Globus pallidus (tissue), 1 donor: ENCODE measurements around the gene SERPINB13.

Experiments used
- DNase-seq: peaks from one replicate; pipeline ENCODE4 v3.0.0-alpha.2; 2015; ENCODE audit warnings: low spot score

SERPINB13 gene, protein sequence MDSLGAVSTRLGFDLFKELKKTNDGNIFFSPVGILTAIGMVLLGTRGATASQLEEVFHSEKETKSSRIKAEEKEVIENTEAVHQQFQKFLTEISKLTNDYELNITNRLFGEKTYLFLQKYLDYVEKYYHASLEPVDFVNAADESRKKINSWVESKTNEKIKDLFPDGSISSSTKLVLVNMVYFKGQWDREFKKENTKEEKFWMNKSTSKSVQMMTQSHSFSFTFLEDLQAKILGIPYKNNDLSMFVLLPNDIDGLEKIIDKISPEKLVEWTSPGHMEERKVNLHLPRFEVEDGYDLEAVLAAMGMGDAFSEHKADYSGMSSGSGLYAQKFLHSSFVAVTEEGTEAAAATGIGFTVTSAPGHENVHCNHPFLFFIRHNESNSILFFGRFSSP

DNA sequence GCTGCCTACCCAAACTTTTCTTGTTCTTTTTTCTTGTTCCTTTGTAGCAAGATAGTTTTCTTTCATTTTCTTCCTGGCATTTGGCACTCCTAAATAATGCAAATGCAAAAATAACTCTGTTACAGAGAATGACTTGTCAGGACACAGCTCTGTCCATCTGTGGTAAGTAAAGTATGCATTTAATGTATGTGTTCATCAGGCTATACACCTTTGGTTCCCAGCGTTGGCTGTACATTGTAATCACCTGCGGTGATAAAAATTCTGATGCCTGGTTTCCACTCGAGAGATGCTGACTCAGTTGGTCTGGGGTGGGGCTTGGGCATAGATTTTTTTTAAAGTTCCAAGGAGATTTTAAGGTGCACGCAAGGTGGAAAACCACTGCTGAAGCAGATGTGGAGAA is at the start of gene SERPINB13:
SERPINB13 (plus strand) TSS at position 378 of the 400 bp plus-strand sequence. CDS start 1,325 bp downstream, outside the sequence.
- no peak for DNase-seq

- no peak for DNase-seq
Measured at GRCh38 chr18:63539904-63540510, 47.1 kb upstream of the SERPINB13 start.

GRCh38 chr18:63542069-63542468 is 45.1 kb upstream of the SERPINB13 start, which contains the start of gene SERPINB12:
Gene SERPINB12, plus strand, starts transcription at chr18:63542369. Its CDS starts 13,791 bp downstream, at chr18:63556160.
- no peak for DNase-seq

GRCh38 chr18:63544017-63544416 is 43.1 kb upstream of the SERPINB13 start:
- DNase-seq, result no peak

DNA sequence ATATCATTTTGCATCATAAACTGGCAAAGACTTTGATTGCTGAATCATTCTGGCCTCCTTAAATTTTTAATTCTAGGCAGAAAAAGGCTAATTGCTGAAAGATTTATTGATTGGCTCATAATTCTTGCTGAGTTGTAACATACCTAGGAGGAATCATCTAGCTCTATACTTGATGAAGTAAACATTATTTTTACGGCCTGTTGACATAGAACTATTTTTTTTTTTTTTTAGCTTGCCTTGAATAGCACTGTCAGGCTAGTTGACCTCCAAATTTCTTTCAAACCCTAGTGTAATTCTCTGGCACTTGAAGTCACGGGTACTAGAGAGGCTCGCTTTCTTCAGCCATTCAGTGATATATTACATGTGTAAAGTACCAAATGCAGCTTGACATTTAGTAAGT is 42.1 kb upstream of the SERPINB13 start:
- DNase-seq, result no peak

DNA sequence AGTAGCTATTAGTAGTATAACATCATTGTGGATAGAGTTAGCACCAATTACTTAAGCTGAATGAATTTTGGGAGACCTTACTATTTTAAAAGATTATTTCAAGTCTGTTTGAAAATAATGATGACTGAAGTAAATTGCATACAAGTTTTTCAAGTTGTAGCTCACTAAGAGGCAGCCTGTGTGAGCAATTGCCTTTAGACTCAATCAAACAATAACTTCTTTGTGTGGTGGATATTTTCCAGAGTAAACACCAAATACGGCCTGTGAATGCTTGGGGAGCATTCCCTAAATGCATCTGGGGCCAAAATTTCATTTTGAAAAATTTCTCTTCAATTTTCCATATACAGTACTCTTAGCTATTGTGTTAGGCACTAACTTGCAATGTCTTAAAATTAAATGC is 37.1 kb upstream of the SERPINB13 start:
- peak; percentile 27 for DNase-seq

- no peak for DNase-seq
Measured at GRCh38 chr18:63551769-63552168, 35.4 kb upstream of the SERPINB13 start.

DNA sequence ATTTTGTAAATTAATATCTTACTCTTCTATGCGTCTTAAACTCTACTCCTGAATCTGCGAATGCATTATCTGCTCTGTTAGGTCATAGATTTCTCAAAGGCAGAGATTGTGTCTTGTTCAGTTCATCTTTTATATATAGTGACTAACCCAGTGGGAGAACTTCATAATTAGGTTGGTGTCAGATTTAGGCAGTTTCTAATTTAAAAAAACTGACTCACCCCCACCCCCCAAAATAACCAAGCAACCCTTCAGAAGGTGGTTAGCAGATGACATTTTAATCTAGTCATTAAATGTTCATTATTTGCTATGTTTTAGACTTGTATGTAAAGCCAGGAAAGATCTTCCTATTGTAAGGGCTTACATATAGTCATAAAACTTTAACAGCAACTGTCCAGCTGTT is 34.6 kb upstream of the SERPINB13 start:
- DNase-seq, result no peak

GRCh38 chr18:63553081-63553480 is 34.1 kb upstream of the SERPINB13 start:
- peak; percentile 30 for DNase-seq

- no peak for DNase-seq
Measured at GRCh38 chr18:63559567-63560491, 27.3 kb upstream of the SERPINB13 start.

- DNase-seq, result no peak
Measured at GRCh38 chr18:63562284-63562683, 24.9 kb upstream of the SERPINB13 start.

DNA sequence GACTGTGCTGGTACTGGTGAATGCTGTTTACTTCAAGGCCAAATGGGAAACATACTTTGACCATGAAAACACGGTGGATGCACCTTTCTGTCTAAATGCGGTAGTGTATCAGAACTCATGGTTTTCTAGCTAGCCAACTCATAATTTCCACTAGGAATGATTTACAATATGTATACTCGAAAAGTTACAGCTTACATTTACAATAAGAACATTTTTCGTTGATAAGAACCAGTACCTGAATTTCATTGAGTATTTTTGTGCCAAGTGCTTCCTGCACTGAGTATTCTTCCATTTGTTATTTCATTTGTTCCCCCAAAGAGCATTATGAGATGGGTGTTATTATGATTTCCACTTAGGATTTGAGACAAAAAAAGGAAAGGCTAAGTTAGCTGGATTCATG is 23.1 kb upstream of the SERPINB13 start:
- DNase-seq, result no peak

DNA sequence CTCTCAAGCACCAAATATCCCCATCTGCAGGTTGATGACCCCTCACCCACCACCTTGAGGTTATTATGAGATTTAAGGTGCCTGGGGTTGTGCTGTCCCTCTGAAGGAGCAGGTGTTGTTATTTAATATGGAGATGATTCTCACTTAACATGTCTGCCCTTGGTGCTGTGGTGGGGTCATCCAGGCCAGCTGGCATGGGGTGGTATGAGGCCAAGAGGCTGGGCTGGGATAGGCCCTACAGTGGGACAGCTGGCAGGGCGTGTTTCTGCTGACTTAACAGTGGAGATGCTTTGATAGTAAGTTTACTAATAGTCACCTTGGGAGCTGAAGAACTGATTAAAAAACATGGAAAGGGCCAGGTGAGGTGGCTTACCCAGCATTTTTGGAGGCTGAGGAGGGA is 22.6 kb upstream of the SERPINB13 start:
- no peak for DNase-seq

DNA sequence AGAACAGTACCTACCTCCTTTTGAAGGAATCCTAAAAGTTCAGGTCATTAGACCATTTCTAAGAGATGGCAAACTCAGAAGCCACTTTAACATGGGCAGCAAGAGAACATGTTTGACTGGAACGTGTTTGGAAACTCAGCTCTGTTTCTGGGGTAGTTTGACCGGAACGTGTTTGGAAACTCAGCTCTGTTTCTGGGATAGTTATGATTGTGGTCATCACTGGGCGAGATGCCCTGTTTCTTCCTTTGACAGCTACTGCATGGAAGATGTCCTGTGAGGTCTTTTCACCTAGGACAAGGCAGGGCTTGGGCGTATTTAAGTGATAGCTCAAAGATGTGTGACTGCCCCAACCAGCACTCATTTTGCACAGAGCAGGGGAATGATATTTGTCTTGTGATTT is 19.9 kb upstream of the SERPINB13 start:
- no peak for DNase-seq

- DNase-seq, result no peak
Measured at GRCh38 chr18:63567825-63568224, 19.3 kb upstream of the SERPINB13 start.

DNA sequence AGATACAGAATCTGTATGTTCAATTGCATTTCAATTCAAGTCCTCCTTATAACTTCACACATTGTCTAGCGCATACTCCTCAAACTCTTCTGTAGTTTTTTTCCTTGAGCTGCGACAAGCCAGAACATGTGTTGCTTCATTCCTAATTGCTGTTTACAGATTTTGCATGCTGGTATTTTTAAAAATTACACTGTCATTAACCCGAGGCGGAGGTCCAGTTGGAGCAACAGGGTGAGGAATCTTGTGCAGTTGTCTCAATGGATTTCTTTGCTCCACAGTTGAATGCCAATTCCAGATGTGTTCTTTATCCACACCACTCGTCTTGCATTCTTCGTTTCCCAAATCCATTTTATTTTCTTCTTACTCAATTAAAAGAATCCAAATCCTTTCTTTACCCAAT is 16.4 kb upstream of the SERPINB13 start:
- no peak for DNase-seq

DNA sequence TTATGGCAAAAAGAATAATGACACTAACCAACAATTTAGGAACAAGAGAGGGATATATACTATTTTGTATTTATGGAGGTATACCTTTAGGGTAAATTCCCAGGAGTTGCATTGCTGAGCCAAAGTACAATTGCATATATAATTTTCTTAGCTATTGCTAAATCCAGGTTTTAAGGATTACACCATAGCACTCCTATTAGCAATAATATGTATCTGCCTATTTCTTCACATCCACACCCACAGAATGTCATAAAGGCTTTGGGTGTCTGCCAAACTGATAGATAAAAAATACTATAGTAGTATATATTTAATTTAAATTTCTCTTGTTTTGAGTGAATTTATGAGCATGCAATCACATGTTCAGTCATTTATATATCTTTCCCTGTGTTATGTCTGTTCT is 11.5 kb upstream of the SERPINB13 start:
- no peak for DNase-seq

DNA sequence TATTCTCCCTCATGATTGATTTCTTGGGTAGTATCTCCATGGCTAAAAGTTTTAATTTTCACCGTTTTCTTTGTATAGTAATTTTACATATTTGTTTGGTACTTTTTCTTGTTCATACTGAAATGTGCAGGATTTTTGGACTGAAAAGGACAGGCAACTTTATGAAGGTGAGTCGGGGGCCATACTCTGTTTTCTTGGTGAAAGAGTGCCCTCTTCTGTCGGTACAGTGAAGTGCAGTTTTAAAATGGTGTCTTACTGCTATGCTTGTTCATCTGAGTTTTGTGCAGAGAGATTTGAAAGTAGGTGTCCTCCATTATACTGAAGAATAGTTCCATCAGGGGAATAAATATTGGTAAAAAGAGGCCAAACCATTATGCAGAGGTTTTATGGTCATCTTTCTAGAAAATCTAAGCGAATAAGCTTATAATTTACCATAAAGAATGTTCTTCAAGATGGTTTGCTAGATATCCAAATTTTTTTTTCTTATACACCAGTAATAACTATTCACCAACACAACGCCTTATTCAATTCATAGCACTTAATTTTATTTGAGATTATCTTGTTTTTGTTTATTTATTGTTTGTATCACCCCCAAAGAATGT is 8.7 kb upstream of the SERPINB13 start:
- DNase-seq, result peak; percentile 23

DNA sequence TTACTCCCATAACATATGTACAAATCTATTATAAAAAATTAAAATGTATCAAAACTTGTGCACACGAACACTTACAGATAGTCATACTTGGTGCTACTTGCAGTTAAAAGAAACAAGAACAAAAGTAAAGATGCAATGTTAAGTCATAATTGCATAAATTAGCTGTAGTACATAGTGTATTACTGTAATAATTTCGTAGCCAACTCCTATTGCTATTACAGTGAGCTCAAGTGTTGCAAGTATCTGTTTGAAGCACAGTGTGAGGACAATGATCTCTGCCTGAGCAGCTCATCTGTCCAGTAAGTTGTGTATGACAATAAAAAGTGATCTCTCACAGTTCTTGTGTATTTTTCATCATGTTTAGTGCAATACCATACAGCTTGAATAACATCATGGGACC is 7.5 kb upstream of the SERPINB13 start:
- DNase-seq, result no peak

DNA sequence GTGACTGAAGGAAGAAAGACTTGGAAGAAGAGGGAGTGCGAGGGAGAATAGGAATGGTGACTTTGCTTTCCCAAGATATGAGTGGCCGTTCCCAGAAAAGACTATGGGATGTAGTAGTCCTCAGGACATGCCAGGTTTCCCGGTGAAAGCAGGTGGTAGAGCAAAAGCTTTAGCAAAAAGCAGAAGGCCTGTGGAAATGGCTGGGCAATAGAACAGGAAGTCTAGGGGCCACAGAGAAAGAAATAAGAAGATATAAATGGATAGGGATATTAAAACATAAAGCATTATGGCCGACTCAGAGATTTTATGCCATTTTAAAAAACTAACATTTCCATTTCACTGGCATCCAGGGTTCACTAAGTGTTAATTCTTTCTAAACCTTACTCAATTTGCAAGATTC is 1.2 kb upstream of the SERPINB13 start:
- DNase-seq, result no peak

DNA sequence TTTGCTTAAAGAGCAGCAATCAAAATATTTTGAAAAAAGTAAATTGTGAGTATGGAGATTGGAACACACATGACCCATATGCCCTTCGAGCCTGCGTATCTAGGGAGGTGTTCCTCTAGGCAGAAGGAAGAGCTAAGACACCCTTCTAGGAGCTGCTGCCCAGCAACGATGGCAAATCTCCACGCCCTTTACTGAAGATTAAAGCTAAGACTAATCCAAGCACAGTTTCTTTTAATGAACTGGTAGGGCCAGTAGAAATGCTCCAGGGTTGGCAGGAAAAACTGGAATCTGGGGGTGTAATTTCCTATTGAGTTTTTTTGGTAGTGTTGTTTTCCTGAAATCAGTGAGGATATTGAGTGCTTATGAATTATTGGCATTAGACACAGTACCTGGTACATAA is 712 bp upstream of the SERPINB13 start:
- no peak for DNase-seq

GRCh38 chr18:63588909-63589308 is 1.8 kb downstream of the SERPINB13 start:
- DNase-seq, result no peak
